ENCODE measurements around the gene IMPACT.

The IMPACT gene

DNA sequence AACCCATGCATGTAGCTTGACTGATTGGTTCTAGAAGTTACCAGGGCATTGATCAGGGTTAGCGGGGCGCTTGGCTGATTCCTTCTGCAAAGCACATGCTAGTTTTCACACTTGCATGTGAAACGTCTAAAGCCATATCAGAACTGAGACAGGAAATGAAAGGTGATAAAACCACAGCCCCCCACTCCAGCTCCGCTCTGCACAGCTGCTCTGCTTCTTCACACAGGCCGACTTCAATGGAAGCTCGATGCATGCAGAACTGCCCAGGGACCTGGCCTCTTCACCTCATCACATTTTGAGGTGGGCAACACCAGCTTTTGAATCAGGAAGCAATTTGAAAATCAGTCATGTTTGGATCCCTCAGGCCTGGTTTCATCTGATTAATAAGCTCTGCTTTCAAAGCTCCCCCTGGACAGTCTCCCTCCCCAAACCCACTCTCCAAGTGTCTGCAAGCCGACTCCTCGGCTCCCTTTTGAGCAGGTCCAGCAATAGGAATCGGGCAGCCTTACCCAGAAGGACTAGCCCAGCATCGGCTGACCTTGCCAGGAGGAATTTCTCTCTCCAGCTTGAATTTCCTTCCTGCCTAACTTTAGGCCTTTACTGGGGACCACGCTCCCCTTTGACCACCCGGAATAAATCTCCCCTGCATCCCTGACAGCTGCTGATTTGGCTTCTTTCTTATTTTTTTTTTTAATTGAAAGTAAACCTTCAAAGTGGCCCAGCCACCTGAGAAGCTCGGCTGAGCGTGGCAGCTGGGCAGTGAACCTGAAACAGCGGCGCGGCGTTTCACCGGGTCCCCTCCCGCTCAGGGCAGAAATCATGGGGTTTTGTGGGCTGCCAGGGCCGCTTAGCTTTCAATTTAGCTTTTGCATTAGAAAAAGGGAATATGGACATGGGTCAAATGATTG is 65.7 kb downstream of the IMPACT start:
- no peak overlapping the region for H3K4me3 ChIP-seq (ENCODE audit: low read depth, low read length)
- in situ Hi-C loops (cut with HindIII; ENCODE audit: low sequenced_read_pairs) = no loop called here
- DNase-seq (ENCODE audit: low read depth, low spot score) = no peak
- TF ChIP-seq, protein P1, sequence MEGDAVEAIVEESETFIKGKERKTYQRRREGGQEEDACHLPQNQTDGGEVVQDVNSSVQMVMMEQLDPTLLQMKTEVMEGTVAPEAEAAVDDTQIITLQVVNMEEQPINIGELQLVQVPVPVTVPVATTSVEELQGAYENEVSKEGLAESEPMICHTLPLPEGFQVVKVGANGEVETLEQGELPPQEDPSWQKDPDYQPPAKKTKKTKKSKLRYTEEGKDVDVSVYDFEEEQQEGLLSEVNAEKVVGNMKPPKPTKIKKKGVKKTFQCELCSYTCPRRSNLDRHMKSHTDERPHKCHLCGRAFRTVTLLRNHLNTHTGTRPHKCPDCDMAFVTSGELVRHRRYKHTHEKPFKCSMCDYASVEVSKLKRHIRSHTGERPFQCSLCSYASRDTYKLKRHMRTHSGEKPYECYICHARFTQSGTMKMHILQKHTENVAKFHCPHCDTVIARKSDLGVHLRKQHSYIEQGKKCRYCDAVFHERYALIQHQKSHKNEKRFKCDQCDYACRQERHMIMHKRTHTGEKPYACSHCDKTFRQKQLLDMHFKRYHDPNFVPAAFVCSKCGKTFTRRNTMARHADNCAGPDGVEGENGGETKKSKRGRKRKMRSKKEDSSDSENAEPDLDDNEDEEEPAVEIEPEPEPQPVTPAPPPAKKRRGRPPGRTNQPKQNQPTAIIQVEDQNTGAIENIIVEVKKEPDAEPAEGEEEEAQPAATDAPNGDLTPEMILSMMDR (IDR thresholded peaks at IDR 0.05; ENCODE audit: low read depth, low read length) = no peak

DNA sequence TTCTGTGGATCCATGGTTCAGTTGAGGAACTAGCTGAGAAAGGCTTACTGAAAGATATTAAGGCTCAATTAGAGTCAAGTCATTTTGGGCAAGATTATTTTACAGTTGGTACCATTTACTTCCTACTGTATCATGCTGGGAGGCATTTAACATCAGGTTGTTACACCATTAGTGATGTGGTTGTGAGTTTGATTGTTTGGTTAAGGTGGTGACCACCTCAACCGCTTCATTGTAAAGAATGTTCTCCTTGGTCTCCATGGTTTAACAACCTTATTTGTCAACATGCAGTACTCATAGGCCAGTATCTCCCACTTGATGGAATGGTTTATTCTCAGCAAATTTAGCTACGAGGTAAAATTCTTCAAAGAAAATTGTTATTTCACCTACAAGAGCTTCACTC is 68.1 kb downstream of the IMPACT start:
- TF ChIP-seq, protein P1 (IDR thresholded peaks at IDR 0.05; ENCODE audit: low read depth, low read length) = no peak
- no peak overlapping the region for H3K4me3 ChIP-seq (ENCODE audit: low read depth, low read length)
- DNase-seq (ENCODE audit: low read depth, low spot score) = no peak
- in situ Hi-C loops (cut with HindIII; ENCODE audit: low sequenced_read_pairs) = no loop called here

DNA sequence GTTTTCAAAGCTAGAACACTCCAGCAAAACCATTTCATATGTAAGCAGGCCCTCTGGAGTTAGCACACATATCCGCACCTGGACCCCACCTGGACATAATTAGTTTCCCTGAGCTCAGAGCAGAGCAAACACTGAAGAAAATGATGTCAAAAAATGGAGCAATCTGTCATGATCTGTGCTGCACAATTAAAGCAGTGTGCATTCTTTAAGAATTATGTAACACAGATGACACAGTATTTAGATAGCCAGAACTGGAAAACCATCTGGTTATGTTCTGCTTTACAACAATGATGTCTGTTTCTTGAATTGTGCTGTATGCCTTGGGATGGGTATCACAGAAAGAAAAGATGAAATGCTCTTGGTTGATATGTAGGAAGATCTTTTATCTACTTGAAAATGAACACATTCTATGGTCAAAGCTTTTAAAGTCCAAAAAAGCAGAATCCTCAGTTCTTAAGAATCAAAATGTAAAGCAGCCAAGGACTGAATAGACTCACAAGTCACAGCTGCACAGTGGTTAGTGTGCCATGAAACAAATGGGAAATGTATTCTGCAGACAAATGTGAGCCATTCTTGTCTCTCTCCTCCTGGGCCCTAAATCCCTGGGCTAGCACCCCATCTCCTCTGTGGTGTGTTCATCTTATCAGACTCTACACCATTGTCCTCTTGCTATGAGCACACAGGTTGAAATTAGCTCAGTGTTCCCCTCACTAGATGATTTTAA is 70.7 kb downstream of the IMPACT start:
- in situ Hi-C loops (cut with HindIII; ENCODE audit: low sequenced_read_pairs) = no loop called here
- peak; percentile 14 for DNase-seq (ENCODE audit: low read depth, low spot score)
- TF ChIP-seq, protein P1 (IDR thresholded peaks at IDR 0.05; ENCODE audit: low read depth, low read length) = no peak
- H3K4me3 ChIP-seq (ENCODE audit: low read depth, low read length) = no peak overlapping the region

- DNase-seq (ENCODE audit: low read depth, low spot score) = no peak
- H3K4me3 ChIP-seq (ENCODE audit: low read depth, low read length) = no peak overlapping the region
- in situ Hi-C loops (cut with HindIII; ENCODE audit: low sequenced_read_pairs) = no loop called here
- TF ChIP-seq, protein P1 (IDR thresholded peaks at IDR 0.05; ENCODE audit: low read depth, low read length) = no peak
Observed at GRCh38 chr18:24499814-24500213, 73.3 kb downstream of the IMPACT start.

- in situ Hi-C loops (cut with HindIII; ENCODE audit: low sequenced_read_pairs) = no loop called here
- DNase-seq (ENCODE audit: low read depth, low spot score) = no peak
- TF ChIP-seq, protein P1 (IDR thresholded peaks at IDR 0.05; ENCODE audit: low read depth, low read length) = no peak
- H3K4me3 ChIP-seq (ENCODE audit: low read depth, low read length) = no peak overlapping the region
Observed at GRCh38 chr18:24500217-24500616, 73.7 kb downstream of the IMPACT start.

DNA sequence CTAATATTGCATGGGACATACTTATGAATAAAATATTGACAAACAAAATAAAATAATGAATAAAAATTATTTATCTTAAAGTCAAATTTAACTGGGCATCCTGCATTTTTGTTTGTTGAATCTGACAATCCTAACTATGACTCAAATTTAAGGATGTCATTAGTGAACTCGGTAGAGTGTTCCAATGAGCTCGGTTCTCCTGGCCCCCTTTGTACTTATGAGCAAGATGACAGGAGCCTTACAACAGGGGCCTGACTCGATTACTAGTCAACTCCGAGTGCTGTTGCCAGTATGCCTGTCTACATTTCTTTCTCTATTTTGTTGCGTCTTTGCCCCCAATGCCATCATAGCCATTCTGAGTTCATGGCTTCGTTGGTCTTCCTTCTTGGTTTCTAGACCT is 74.3 kb downstream of the IMPACT start:
- H3K4me3 ChIP-seq (ENCODE audit: low read depth, low read length) = no peak overlapping the region
- TF ChIP-seq, protein P1 (IDR thresholded peaks at IDR 0.05; ENCODE audit: low read depth, low read length) = no peak
- in situ Hi-C loops (cut with HindIII; ENCODE audit: low sequenced_read_pairs) = no loop called here
- DNase-seq (ENCODE audit: low read depth, low spot score) = no peak
